GM18505 (cell line): ENCODE results near the gene CDH22.

Experiments used
- ATAC-seq: cut with Tn5 transposase; IDR thresholded peaks from one replicate; pipeline ENCODE4 v1.9.1; 2021; ENCODE audit not compliant: unreplicated experiment
- POLR2A ChIP-seq: IDR thresholded peaks from 4 replicates; pipeline ENCODE4 v1.6.1; 2011; ENCODE audit warnings: borderline replicate concordance; ENCODE audit not compliant: insufficient read depth, insufficient read length; ENCODE audit errors: extremely low read depth

Gene CDH22

GRCh38 chr20:46220455-46221207 is 87.7 kb downstream of the CDH22 start:
- no peak for ATAC-seq
- TF ChIP-seq POLR2A = no peak

GRCh38 chr20:46219920-46220319 is 88.4 kb downstream of the CDH22 start:
- no peak for ATAC-seq
- TF ChIP-seq POLR2A = no peak

GRCh38 chr20:46219190-46219589 is 89.1 kb downstream of the CDH22 start:
- ATAC-seq = no peak
- TF ChIP-seq POLR2A = no peak

GRCh38 chr20:46218656-46219055 is 89.6 kb downstream of the CDH22 start:
- no peak for TF ChIP-seq POLR2A
- no peak for ATAC-seq

- TF ChIP-seq POLR2A = no peak
- no peak for ATAC-seq
These were observed 90.7 kb downstream of the CDH22 start for GRCh38 chr20:46217583-46217982.

GRCh38 chr20:46216770-46217464 is 91.4 kb downstream of the CDH22 start:
- no peak for ATAC-seq
- TF ChIP-seq POLR2A = no peak

- no peak for TF ChIP-seq POLR2A
- ATAC-seq = no peak
These were observed 92.2 kb downstream of the CDH22 start for GRCh38 chr20:46215913-46216707.

GRCh38 chr20:46214824-46215488 is 93.3 kb downstream of the CDH22 start:
- ATAC-seq = no peak
- TF ChIP-seq POLR2A = no peak

GRCh38 chr20:46213946-46214823 is 94.1 kb downstream of the CDH22 start:
- TF ChIP-seq POLR2A = no peak
- ATAC-seq = no peak

GRCh38 chr20:46212876-46213275 is 95.4 kb downstream of the CDH22 start:
- no peak for ATAC-seq
- TF ChIP-seq POLR2A = no peak

GRCh38 chr20:46212252-46212651 is 96.0 kb downstream of the CDH22 start:
- no peak for TF ChIP-seq POLR2A
- no peak for ATAC-seq

- no peak for ATAC-seq
- TF ChIP-seq POLR2A = no peak
These were observed 97.0 kb downstream of the CDH22 start for GRCh38 chr20:46211331-46211722.
